GM12891 (cell line): ENCODE results near the gene CCDC33.

ENCODE experiments used
- POLR2A ChIP-seq: IDR thresholded peaks from 2 replicates; pipeline ENCODE4 v1.6.1; 2011; ENCODE audit warnings: low read depth, low read length, control low read depth
- POLR2AphosphoS5 ChIP-seq: IDR thresholded peaks from 2 replicates; pipeline ENCODE4 v1.6.1; 2011; ENCODE audit warnings: low read depth, low read length, control low read depth
- POU2F2 ChIP-seq: IDR thresholded peaks from 2 replicates; pipeline ENCODE4 v1.6.1; 2011; ENCODE audit warnings: low read depth, mild to moderate bottlenecking, control low read depth, low read length, moderate library complexity
- TAF1 ChIP-seq: IDR thresholded peaks from 2 replicates; pipeline ENCODE4 v1.6.1; 2011; ENCODE audit warnings: low read depth, low read length, control low read depth

GRCh38 chr15:74214324-74215021 lies 21.7 kb upstream of the CCDC33 start:
- TF ChIP-seq POLR2A = no peak
- no peak for TF ChIP-seq TAF1
- TF ChIP-seq POLR2AphosphoS5 = no peak
- TF ChIP-seq POU2F2 = no peak
